ENCODE results near the gene CHAD. TPM values are rescaled to one million over a fixed set of nuclear protein-coding genes. Genes with fewer than 3 reads are reported as not detected.
A peak's percentile ranks its signal among the peaks of the same experiment; 100 is the strongest.

CHAD gene, protein sequence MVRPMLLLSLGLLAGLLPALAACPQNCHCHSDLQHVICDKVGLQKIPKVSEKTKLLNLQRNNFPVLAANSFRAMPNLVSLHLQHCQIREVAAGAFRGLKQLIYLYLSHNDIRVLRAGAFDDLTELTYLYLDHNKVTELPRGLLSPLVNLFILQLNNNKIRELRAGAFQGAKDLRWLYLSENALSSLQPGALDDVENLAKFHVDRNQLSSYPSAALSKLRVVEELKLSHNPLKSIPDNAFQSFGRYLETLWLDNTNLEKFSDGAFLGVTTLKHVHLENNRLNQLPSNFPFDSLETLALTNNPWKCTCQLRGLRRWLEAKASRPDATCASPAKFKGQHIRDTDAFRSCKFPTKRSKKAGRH
- 1 to 10 TPM; 2.1 to 9.2 (median 5.1) TPM for polyA plus RNA-seq (ENCODE audit: insufficient read length in 10 of 10)
- long read RNA-seq, donor 1, partial matches to known transcripts: 0 of 2 reads
- long read RNA-seq, donor 1, other reads (novel, unspliced or antisense): 0 of 2 reads
- long read RNA-seq, donor 2, partial matches to known transcripts: 0 of 2 reads
- long read RNA-seq, donor 2, other reads (novel, unspliced or antisense): 0 of 2 reads
- long read RNA-seq, donor 3: 0 reads
- long read RNA-seq, donor 4, partial matches to known transcripts: 0 of 2 reads
- long read RNA-seq, donor 4, other reads (novel, unspliced or antisense): 0 of 2 reads
- long read RNA-seq, donor 5, partial matches to known transcripts: 0 of 4 reads
- long read RNA-seq, donor 5, other reads (novel, unspliced or antisense): 0 of 4 reads
- long read RNA-seq, donor 6, partial matches to known transcripts: 0 of 1 reads
- long read RNA-seq, donor 6, other reads (novel, unspliced or antisense): 0 of 1 reads
- long read RNA-seq, donor 7, partial matches to known transcripts: 27 of 43 reads
- long read RNA-seq, donor 7, other reads (novel, unspliced or antisense): 16 of 43 reads
- long read RNA-seq, donor 8, partial matches to known transcripts: 0 of 2 reads
- long read RNA-seq, donor 8, other reads (novel, unspliced or antisense): 0 of 2 reads
- long read RNA-seq, donor 9, partial matches to known transcripts: 0 of 1 reads
- long read RNA-seq, donor 9, other reads (novel, unspliced or antisense): 0 of 1 reads

GRCh38 chr17:50468304-50469207 lies at the start of gene CHAD:
Gene CHAD (minus strand): TSS chr17:50468880. CDS start chr17:50468813, 67 bp downstream.
- peak in 1 of 3 donors; percentile 66 for DNase-seq

- no peak for DNase-seq
These were observed 49.1 kb upstream of the CHAD start for GRCh38 chr17:50517504-50518383.

- no peak for DNase-seq
These were observed 48.3 kb upstream of the CHAD start for GRCh38 chr17:50517011-50517410.

- DNase-seq: no peak
These were observed 46.4 kb upstream of the CHAD start for GRCh38 chr17:50514936-50515702.

- DNase-seq: no peak
These were observed 45.7 kb upstream of the CHAD start for GRCh38 chr17:50514388-50514787.

- no peak for DNase-seq
These were observed 44.8 kb upstream of the CHAD start for GRCh38 chr17:50513495-50513894.

DNA sequence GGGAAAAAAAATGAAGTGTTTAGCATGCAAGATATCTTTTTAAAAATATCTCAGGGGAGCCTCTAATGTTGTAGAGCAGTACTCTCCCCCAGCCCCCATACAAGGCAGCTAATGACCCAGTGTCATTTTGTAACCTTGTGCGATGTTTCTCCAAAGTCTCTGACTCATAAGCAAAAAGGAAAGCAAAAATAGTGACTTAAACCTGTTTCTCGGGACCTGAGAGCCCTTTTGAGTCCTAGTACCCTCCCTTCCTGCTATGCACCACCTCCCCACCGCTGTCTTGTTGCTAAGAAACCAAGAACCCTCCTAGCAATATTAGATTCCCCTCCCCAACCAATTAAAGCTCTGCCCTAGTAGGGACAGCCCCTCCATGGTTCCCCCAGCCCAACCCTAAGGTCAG lies 42.4 kb upstream of the CHAD start:
- no peak for DNase-seq

GRCh38 chr17:50508573-50509460 lies 40.1 kb upstream of the CHAD start:
- peak; percentile 28 to 70 (median 34) for DNase-seq

DNA sequence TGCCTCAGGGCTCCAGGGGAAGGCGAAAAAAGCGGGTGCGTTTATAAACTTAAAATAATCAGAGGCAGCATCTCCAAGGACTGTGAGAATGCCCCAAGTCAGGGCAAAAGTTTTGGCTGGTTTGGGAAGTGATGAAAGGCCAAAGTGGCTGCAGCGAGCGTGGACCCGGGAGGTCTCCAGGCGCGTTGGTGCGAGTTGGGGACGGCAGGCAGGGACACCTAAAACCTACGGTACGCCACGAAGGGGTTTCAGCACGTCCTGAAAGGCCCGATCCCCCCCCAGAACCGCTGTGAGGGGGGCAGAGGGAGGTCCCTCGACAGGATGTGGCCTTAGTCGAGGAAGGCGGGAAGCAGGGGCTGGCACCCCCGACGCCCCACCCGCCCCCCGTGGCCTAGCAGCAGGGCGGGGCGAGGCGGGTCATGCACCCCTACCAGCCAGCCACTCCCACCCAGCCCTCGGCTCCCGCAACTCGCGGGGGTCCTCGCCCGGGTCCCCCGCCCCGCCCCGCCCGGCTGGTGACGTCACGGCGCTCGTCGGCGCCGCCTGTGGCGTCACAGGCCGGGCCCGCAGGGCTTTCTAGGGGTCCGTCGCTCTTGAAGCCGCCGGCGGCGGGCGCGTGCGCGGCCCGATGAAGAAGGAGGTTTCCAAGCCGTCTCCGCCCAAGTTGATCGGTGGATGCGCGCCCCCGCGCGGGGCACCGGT lies 39.3 kb upstream of the CHAD start, which contains the start of gene MYCBPAP:
Gene MYCBPAP (plus strand): TSS at position 569 of the 702 bp plus-strand sequence. CDS start 236 bp downstream, outside the sequence.
- DNase-seq: peak; percentile 72 to 94 (median 86)

DNA sequence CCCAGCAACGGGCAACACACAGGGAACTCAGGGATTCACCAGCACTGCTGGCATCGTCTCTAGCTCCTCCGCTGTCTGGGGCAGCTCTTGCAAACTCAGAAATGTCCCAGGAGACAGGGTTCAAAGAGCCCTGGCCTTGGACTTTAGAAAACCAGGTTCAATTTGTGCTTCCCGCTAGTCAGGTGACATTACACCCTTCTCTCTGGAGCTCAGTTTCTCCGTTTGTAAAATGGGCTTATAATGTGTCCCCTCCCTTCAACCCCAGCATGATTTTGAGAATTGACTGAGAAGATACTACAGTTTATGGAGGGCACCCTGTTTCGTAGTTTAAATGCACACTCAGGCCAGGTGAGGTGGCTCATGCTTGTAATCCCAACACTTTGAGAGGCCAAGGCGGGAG lies 37.6 kb upstream of the CHAD start:
- no peak for DNase-seq

GRCh38 chr17:50505591-50506130 lies 37.0 kb upstream of the CHAD start:
- no peak for DNase-seq

DNA sequence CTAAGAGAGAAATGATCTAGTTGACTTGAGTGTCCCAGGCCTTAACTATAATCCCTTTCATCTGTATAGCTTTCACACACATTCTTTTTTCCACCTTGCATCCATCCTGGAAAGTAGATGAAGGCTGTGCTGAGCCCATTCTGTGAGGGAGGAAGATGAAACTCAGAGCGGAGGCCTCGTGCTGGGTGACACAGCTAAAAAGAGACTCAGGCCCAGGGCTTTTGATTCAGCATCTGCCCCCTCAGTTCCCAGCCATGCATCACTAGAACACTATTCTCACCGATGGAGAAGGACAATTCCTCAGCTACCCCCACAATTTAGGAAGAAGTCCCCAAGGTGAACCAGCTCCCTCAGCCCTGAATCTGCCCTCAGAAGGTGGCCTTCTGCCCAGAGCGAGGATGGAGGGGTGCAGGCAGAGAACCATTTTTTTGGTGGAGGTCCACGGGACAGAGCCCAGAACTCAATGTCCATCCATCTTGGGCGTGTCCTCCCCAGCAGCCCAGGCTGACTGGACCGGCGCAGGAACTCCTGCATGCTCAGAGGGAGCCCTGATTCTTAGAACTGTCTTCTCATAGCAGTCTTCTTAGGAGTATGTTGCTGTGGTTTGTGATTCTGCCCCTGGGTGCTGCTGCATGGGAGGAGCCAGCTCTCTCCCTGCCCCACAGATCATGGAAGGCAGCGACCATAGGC lies 33.8 kb upstream of the CHAD start:
- DNase-seq: no peak

DNA sequence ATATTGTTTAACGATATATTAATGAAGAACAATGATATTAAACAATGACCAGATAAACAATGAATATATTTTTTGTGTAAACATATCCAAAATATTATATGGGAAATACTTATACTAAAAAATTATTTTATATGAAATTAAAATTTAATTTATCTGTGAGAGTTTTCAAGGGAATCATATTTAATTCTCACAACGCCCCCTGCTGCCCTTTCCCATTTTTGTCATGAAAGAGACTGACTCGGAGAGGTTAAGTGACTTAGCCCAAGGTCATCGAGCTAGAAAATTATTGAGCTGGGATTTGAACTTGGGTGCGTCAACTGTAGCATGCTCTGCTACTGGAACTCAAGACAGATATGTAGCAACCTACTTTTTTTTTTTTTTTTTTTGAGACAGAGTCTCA lies 32.4 kb upstream of the CHAD start:
- DNase-seq: no peak

DNA sequence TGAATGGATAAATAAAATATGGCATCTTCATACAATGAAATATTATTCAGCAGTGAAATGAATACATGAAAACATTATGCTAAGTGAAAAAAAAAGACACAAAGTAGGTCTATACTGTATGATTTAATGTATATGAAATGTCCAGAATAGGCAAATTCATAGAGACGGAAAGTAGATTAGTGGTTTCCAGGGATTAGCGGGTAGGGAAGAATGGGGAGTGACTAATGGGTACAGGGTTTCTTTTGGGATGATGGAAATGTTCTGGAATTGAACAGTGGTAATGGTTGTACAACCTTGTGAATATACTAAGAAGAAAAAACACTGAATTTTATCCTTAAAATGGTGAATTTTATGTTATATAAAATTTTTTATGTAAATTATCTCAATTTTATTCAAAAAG lies 31.0 kb upstream of the CHAD start:
- peak in 1 of 3 donors; percentile 40 for DNase-seq

DNA sequence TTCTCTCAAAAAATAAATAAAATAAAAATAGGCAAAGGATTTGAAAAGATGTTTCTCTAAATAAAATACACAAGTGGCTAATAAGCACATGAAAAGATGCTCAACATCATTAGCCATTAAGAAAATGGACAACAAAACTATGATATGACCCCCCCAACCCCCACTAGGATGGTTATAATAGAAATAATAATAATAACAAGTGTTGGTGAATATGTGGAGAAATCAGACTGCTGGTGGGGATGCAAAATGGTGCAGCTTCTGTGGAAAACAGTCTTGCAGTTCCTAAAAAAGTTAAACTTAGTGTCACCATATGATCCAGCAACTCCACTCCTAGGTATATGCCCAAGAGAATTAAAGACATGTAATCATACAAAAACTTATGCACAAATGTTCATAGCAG lies 30.6 kb upstream of the CHAD start:
- DNase-seq: no peak

All from muscle of back (tissue), 13 donors.